GM08714 (cell line): Measurements from ENCODE around the gene APOA4.

ENCODE experiments used
- H3K4me3 ChIP-seq: fragments of 200-500 bp; sonication (Bioruptor generic); 2 replicates; pipeline ENCODE4 v1.5.1; 2014; ENCODE audit warnings: mild to moderate bottlenecking, low read length, inconsistent platforms
- ZNF274 ChIP-seq: IDR thresholded peaks from 2 replicates; pipeline ENCODE4 v1.6.1; 2012; ENCODE audit warnings: mild to moderate bottlenecking, low read depth, low read length

APOA4 gene

GRCh38 chr11:116829525-116830183 is 6.5 kb upstream of the APOA4 start, which contains the start of gene APOC3:
Gene APOC3, plus strand, starts transcription at chr11:116829907. Its CDS starts 676 bp downstream, at chr11:116830583.
- no peak within 1 kb of the TSS for H3K4me3 ChIP-seq

DNA sequence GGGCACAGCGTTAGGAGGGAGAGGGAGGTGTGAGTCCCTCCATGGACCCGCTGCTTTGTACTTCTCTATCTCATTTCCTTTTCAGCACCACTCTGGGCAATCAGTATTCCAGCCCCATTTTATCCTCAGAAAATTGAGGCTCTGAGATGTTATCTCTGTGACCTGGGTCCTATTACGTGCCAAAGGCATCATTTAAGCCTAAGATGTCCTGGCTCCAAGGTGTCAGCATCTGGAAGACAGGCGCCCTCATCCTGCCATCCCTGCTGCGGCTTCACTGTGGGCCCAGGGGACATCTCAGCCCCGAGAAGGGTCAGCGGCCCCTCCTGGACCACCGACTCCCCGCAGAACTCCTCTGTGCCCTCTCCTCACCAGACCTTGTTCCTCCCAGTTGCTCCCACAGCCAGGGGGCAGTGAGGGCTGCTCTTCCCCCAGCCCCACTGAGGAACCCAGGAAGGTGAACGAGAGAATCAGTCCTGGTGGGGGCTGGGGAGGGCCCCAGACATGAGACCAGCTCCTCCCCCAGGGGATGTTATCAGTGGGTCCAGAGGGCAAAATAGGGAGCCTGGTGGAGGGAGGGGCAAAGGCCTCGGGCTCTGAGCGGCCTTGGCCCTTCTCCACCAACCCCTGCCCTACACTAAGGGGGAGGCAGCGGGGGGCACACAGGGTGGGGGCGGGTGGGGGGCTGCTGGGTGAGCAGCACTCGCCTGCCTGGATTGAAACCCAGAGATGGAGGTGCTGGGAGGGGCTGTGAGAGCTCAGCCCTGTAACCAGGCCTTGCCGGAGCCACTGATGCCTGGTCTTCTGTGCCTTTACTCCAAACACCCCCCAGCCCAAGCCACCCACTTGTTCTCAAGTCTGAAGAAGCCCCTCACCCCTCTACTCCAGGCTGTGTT is 5.8 kb upstream of the APOA4 start:
- TF ChIP-seq ZNF274: no peak
- H3K4me3 ChIP-seq: no peak overlapping the region

More at GRCh38 chr11:116829525-116830183, 6.5 kb upstream of the APOA4 start, which contains the start of gene APOC3:
- no peak for TF ChIP-seq ZNF274

- TF ChIP-seq ZNF274: no peak
- no peak overlapping the region for H3K4me3 ChIP-seq
These were observed 4.4 kb upstream of the APOA4 start for GRCh38 chr11:116827461-116827860.

GRCh38 chr11:116826751-116827431 is 3.8 kb upstream of the APOA4 start:
- H3K4me3 ChIP-seq: no peak overlapping the region
- TF ChIP-seq ZNF274: no peak

GRCh38 chr11:116825854-116826750 is 3.0 kb upstream of the APOA4 start:
- TF ChIP-seq ZNF274: no peak
- H3K4me3 ChIP-seq: no peak overlapping the region

- H3K4me3 ChIP-seq: no peak overlapping the region
- no peak for TF ChIP-seq ZNF274
These were observed 2.3 kb upstream of the APOA4 start for GRCh38 chr11:116825434-116825833.

- no peak for TF ChIP-seq ZNF274
- no peak overlapping the region for H3K4me3 ChIP-seq
These were observed 529 bp downstream of the APOA4 start for GRCh38 chr11:116822575-116822974.

GRCh38 chr11:116821050-116821918 is 1.8 kb downstream of the APOA4 start:
- no peak for TF ChIP-seq ZNF274
- H3K4me3 ChIP-seq: no peak overlapping the region

GRCh38 chr11:116819049-116819448 is 4.1 kb downstream of the APOA4 start:
- H3K4me3 ChIP-seq: no peak overlapping the region
- TF ChIP-seq ZNF274: no peak

- TF ChIP-seq ZNF274: no peak
- H3K4me3 ChIP-seq: no peak overlapping the region
These were observed 8.6 kb downstream of the APOA4 start for GRCh38 chr11:116814502-116814901.

DNA sequence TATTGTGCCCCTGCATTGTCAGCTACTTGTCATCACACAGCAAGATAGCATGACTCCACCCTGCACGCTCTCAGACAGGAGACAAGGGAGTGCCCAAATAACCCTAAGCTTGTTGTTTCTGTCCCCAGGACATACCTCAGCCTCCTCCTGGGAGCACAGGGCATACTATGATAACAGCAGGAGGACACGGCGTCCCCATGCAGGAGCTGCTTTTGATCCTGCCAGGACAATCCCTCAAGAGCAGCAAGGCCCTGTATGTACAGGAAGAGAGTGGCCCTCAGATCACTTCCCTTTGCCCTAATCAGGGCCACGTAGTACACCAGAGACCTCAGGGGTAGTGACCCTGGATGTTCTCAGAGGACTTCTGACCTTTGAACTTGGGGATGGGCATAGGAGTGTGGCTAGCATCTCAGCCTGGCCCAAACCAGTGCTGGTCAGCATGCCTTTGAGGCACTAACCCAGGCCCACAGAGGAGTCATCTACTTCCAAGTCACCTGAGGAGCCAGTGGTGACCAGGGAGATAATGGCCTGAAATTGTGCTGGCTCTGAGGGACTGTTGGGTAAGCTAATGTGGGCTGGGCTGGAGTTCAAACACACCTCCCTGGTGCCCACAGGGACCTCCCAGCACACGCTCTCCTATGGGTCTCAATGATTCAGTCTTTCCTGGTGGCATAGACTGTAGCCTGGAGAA is 9.2 kb downstream of the APOA4 start:
- no peak for TF ChIP-seq ZNF274

GRCh38 chr11:116813170-116813569 is 9.9 kb downstream of the APOA4 start:
- no peak overlapping the region for H3K4me3 ChIP-seq
- TF ChIP-seq ZNF274: no peak

More for the DNA sequence above, 9.2 kb downstream of the APOA4 start:
- no peak overlapping the region for H3K4me3 ChIP-seq
